NB4 (cell line): Measurements from ENCODE around the gene MRPS30.

Source experiments
- MYC ChIP-seq: IDR thresholded peaks from 2 replicates; pipeline ENCODE4 v1.6.1; 2011; ENCODE audit warnings: low read depth, low read length
- POLR2A ChIP-seq: IDR thresholded peaks from 2 replicates; pipeline ENCODE4 v1.6.1; 2011; ENCODE audit warnings: mild to moderate bottlenecking; ENCODE audit not compliant: insufficient read length; ENCODE audit errors: extremely low read depth
- TF ChIP-seq, protein P1 (sequence below): IDR thresholded peaks from one replicate; pipeline ENCODE4 v1.5.1; 2012; ENCODE audit warnings: low read depth, low read length
- TF ChIP-seq, protein P2 (sequence below): IDR thresholded peaks from 2 replicates; pipeline ENCODE4 v1.6.1; 2011; ENCODE audit warnings: low read depth, low read length

DNA sequence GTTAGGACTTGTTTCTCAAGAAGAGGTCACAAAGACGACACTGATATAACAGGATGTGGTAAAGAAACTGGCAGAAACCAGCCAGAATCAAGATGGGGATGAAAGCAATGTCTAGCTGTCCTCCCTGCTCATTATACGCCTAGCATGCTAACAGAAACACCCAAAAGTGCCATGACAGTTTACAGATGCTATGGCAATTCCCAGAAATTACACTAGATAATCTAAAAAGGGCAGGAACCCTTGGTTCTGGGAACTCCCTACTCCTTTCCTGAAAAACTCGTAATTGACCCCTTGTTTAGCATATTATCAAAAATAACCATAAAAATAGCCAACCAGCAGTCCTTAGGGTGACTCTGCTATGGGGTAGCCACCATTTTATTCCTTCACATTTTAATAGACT lies 10.9 kb upstream of the MRPS30 start:
- TF ChIP-seq POLR2A (no peak), MYC (no peak)
- TF ChIP-seq, protein P1, sequence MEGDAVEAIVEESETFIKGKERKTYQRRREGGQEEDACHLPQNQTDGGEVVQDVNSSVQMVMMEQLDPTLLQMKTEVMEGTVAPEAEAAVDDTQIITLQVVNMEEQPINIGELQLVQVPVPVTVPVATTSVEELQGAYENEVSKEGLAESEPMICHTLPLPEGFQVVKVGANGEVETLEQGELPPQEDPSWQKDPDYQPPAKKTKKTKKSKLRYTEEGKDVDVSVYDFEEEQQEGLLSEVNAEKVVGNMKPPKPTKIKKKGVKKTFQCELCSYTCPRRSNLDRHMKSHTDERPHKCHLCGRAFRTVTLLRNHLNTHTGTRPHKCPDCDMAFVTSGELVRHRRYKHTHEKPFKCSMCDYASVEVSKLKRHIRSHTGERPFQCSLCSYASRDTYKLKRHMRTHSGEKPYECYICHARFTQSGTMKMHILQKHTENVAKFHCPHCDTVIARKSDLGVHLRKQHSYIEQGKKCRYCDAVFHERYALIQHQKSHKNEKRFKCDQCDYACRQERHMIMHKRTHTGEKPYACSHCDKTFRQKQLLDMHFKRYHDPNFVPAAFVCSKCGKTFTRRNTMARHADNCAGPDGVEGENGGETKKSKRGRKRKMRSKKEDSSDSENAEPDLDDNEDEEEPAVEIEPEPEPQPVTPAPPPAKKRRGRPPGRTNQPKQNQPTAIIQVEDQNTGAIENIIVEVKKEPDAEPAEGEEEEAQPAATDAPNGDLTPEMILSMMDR: no peak
- TF ChIP-seq, protein P2, sequence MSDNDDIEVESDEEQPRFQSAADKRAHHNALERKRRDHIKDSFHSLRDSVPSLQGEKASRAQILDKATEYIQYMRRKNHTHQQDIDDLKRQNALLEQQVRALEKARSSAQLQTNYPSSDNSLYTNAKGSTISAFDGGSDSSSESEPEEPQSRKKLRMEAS: no peak
